Neural cell (in vitro differentiated cells): ENCODE measurements around the gene ATP9B. TPM values are rescaled to one million over a fixed set of nuclear protein-coding genes. Genes with fewer than 3 reads are reported as not detected.

ENCODE experiments used
- H2AFZ ChIP-seq: fragments of 200-600, 300-800 bp; sonication (generic), shearing (Covaris generic); 2 replicates; pipeline ENCODE4 v1.6.0; 2014; ENCODE audit warnings: low read depth, mild to moderate bottlenecking, antibody characterized with exemption, low read length, moderate library complexity
- H3F3A ChIP-seq: fragments of 200-600 bp; shearing (Covaris generic); 2 replicates; pipeline ENCODE4 v1.6.1; 2016; ENCODE audit warnings: mild to moderate bottlenecking, moderate library complexity, mixed read lengths, antibody characterized with exemption, low read length; ENCODE audit not compliant: insufficient read depth, poor library complexity, severe bottlenecking
- H3K27ac ChIP-seq: fragments of 200-600, 300-800 bp; sonication (generic), shearing (Covaris generic); 2 replicates; pipeline ENCODE4 v1.5.1; 2014; ENCODE audit warnings: mild to moderate bottlenecking, low read length, moderate library complexity
- H3K27me3 ChIP-seq: fragments of 300-800, 200-600 bp; sonication (generic), shearing (Covaris generic); 2 replicates; pipeline ENCODE4 v1.6.0; 2014; ENCODE audit warnings: mild to moderate bottlenecking, low read depth, low read length, moderate library complexity; ENCODE audit not compliant: insufficient read depth
- H3K36me3 ChIP-seq: fragments of 300-800, 200-600 bp; sonication (generic), shearing (Covaris generic); 2 replicates; pipeline ENCODE4 v1.5.1; 2014; ENCODE audit warnings: mild to moderate bottlenecking, antibody characterized with exemption, low read length, moderate library complexity; ENCODE audit not compliant: insufficient read depth
- H3K4me2 ChIP-seq: fragments of 300-800, 200-600 bp; sonication (generic), shearing (Covaris generic); 2 replicates; pipeline ENCODE4 v1.6.0; 2014; ENCODE audit warnings: mild to moderate bottlenecking, low read length
- H3K4me3 ChIP-seq: fragments of 300-800, 200-600 bp; sonication (generic), shearing (Covaris generic); 2 replicates; pipeline ENCODE4 v1.5.1; 2014; ENCODE audit warnings: mild to moderate bottlenecking, low read length, moderate library complexity
- H3K79me2 ChIP-seq: fragments of 200-600 bp; shearing (Covaris generic); replicated peaks from 2 replicates; pipeline ENCODE4 v1.6.0; 2014; ENCODE audit warnings: mild to moderate bottlenecking, low read length, moderate library complexity; ENCODE audit not compliant: insufficient read depth
- H3K9ac ChIP-seq: fragments of 300-800, 200-600 bp; sonication (generic), shearing (Covaris generic); 2 replicates; pipeline ENCODE4 v1.6.1; 2016; ENCODE audit warnings: mild to moderate bottlenecking, low read length, mixed read lengths
- H3K9me2 ChIP-seq: fragments of 200-600 bp; shearing (Covaris generic); 2 replicates; pipeline ENCODE4 v1.6.1; 2016; ENCODE audit warnings: mild to moderate bottlenecking, low read length, mixed read lengths; ENCODE audit not compliant: insufficient read depth
- H3K9me3 ChIP-seq: fragments of 200-600, 300-800 bp; sonication (generic), shearing (Covaris generic); 2 replicates; pipeline ENCODE4 v1.6.1; 2016; ENCODE audit warnings: mild to moderate bottlenecking, mixed run types, low read length, moderate library complexity, mixed read lengths
- H4K20me1 ChIP-seq: fragments of 200-600 bp; shearing (Covaris generic); 2 replicates; pipeline ENCODE4 v1.6.1; 2016; ENCODE audit warnings: mild to moderate bottlenecking, mixed run types; ENCODE audit not compliant: insufficient read depth
- EP300 ChIP-seq: fragments of 450-650 bp; conservative IDR thresholded peaks from 2 replicates; pipeline ENCODE4 v1.6.1; 2014; ENCODE audit warnings: antibody characterized with exemption, mild to moderate bottlenecking, moderate library complexity; ENCODE audit not compliant: poor library complexity, severe bottlenecking
- EZH2 ChIP-seq: fragments of 200-600, 300-800 bp; shearing (Covaris generic), sonication (generic); IDR thresholded peaks from 2 replicates; pipeline ENCODE4 v1.6.1; 2014; ENCODE audit warnings: antibody characterized with exemption, low read length, borderline replicate concordance, mild to moderate bottlenecking; ENCODE audit not compliant: insufficient read depth, poor library complexity, severe bottlenecking
- MXI1 ChIP-seq: fragments of 450-650 bp; conservative IDR thresholded peaks from 2 replicates; pipeline ENCODE4 v1.6.1; 2014; ENCODE audit warnings: antibody characterized with exemption, mild to moderate bottlenecking; ENCODE audit not compliant: poor library complexity, severe bottlenecking
- POLR2AphosphoS5 ChIP-seq: IDR thresholded peaks from 2 replicates; pipeline ENCODE4 v1.6.1; 2012
- RAD21 ChIP-seq: fragments of 450-650 bp; conservative IDR thresholded peaks from 2 replicates; pipeline ENCODE4 v1.6.1; 2014; ENCODE audit warnings: antibody characterized with exemption, mild to moderate bottlenecking, moderate library complexity
- SMC3 ChIP-seq: fragments of 450-650 bp; conservative IDR thresholded peaks from 2 replicates; pipeline ENCODE4 v1.6.1; 2014; ENCODE audit warnings: antibody characterized with exemption, mild to moderate bottlenecking, moderate library complexity; ENCODE audit not compliant: poor library complexity
- TAF1 ChIP-seq: IDR thresholded peaks from 2 replicates; pipeline ENCODE4 v1.6.1; 2012; ENCODE audit warnings: low read depth
- polyA plus RNA-seq: library from polyadenylated mRNA; depleted of rRNA; stranded (reverse); fragments of >200 nt; gene quantifications from 2 replicates; pipeline ENCODE4 v1.2.3, GENCODE V29; 2014
- TF ChIP-seq, protein P1 (sequence below): fragments of 450-650 bp; IDR thresholded peaks from 2 replicates; pipeline ENCODE4 v1.5.1; 2014; ENCODE audit warnings: antibody characterized with exemption, mild to moderate bottlenecking, moderate library complexity; ENCODE audit not compliant: poor library complexity, severe bottlenecking
- TF ChIP-seq, protein P2 (sequence below): IDR thresholded peaks from 2 replicates; pipeline ENCODE4 v1.6.1; 2012; ENCODE audit warnings: borderline replicate concordance

The ATP9B gene
- polyA plus RNA-seq, 1 donor from 2014 or later = 15.4 TPM

DNA sequence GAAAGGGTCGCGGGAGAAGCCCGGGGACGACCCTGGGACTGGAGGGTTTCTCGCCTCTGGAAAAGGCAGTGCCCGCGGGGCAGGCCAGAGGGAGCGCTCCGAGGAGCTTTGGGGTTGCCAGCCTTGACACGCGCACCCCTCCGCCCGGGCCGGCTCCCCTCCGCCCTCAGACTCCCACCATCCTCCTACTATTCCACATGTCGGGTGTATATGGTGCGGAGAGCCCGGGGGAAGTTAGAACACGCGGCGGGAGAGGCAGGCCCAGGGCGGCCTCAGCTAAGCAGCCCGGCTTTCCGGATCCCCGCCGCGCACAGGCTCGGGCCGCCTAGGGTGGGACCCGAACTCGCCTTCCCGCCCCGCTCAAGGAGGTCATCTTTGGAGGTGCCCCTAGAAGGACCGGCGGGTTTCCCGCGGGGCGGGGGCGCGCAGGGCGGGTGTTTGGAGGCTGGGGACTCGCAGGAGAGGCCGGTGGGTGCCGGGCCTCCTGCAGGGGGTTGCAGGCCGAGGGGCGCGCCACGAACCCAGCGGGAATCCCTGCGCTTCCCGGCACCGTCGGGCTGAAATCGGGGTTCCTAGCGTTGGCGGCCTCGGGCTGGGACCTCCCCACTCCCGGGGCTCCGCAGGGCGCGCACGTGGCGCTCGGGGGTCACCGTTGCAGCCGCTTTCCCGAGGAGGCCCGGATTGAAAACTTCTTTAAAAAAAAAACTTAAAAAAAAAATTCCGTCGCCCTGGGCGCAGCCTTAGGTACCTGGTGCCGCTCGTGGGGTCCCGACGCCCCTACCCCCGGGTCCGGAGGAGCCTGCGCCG, 330.3 kb downstream of the ATP9B start:
- H3F3A ChIP-seq = no peaks in the 10 kb centered on the region
- H3K79me2 ChIP-seq = no peaks in the 10 kb centered on the region
- no peak overlapping the region for H3K27ac ChIP-seq
- no peaks in the 10 kb centered on the region for H3K36me3 ChIP-seq
- H3K4me2 ChIP-seq = no peak overlapping the region
- H3K9me2 ChIP-seq = no peaks in the 10 kb centered on the region
- H3K9ac ChIP-seq = no peak overlapping the region
- peak; percentile 92 for TF ChIP-seq EZH2
- TF ChIP-seq, protein P1, sequence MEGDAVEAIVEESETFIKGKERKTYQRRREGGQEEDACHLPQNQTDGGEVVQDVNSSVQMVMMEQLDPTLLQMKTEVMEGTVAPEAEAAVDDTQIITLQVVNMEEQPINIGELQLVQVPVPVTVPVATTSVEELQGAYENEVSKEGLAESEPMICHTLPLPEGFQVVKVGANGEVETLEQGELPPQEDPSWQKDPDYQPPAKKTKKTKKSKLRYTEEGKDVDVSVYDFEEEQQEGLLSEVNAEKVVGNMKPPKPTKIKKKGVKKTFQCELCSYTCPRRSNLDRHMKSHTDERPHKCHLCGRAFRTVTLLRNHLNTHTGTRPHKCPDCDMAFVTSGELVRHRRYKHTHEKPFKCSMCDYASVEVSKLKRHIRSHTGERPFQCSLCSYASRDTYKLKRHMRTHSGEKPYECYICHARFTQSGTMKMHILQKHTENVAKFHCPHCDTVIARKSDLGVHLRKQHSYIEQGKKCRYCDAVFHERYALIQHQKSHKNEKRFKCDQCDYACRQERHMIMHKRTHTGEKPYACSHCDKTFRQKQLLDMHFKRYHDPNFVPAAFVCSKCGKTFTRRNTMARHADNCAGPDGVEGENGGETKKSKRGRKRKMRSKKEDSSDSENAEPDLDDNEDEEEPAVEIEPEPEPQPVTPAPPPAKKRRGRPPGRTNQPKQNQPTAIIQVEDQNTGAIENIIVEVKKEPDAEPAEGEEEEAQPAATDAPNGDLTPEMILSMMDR = no peak
- no peaks in the 10 kb centered on the region for H3K9me3 ChIP-seq
- no peak overlapping the region for H2AFZ ChIP-seq
- H3K27me3 ChIP-seq = peaks cover 54% of the 10 kb centered on the region
- peak overlapping the region; percentile 37 for H3K4me3 ChIP-seq
- H4K20me1 ChIP-seq = no peaks in the 10 kb centered on the region

DNA sequence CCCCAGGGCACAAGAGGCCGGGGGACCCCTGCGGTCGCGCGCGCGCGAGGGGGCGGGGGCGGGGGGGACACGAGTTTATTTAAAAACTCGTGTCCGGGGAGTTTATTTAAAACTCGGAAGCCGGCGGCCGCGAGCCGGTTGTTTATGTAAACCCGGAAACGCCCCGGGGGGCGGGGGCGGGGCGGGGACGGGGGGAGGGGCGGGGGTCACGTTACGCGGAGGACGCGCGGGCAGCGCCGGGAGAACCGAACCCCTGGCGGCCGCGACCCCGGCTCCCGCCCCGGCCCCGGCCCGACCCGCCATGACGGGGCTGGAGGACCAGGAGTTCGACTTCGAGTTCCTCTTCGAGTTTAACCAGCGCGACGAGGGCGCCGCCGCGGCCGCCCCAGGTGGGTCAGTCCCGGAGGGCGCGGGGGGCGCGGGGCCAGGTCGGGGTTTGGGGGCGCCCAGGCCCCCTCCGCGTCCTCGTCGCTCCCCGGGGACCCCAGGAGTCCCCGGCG, 330.9 kb downstream of the ATP9B start:
- H3K4me3 ChIP-seq = peak overlapping the region; percentile 37
- H3K4me2 ChIP-seq = no peak overlapping the region
- H4K20me1 ChIP-seq = no peaks in the 10 kb centered on the region
- TF ChIP-seq RAD21 (no peak), MXI1 (no peak), POLR2AphosphoS5 (no peak), EZH2 (no peak), TAF1 (no peak), EP300 (no peak), SMC3 (no peak)
- TF ChIP-seq, protein P1 = no peak
- TF ChIP-seq, protein P2, sequence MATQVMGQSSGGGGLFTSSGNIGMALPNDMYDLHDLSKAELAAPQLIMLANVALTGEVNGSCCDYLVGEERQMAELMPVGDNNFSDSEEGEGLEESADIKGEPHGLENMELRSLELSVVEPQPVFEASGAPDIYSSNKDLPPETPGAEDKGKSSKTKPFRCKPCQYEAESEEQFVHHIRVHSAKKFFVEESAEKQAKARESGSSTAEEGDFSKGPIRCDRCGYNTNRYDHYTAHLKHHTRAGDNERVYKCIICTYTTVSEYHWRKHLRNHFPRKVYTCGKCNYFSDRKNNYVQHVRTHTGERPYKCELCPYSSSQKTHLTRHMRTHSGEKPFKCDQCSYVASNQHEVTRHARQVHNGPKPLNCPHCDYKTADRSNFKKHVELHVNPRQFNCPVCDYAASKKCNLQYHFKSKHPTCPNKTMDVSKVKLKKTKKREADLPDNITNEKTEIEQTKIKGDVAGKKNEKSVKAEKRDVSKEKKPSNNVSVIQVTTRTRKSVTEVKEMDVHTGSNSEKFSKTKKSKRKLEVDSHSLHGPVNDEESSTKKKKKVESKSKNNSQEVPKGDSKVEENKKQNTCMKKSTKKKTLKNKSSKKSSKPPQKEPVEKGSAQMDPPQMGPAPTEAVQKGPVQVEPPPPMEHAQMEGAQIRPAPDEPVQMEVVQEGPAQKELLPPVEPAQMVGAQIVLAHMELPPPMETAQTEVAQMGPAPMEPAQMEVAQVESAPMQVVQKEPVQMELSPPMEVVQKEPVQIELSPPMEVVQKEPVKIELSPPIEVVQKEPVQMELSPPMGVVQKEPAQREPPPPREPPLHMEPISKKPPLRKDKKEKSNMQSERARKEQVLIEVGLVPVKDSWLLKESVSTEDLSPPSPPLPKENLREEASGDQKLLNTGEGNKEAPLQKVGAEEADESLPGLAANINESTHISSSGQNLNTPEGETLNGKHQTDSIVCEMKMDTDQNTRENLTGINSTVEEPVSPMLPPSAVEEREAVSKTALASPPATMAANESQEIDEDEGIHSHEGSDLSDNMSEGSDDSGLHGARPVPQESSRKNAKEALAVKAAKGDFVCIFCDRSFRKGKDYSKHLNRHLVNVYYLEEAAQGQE = no peak
- no peaks in the 10 kb centered on the region for H3F3A ChIP-seq
- peaks cover 47% of the 10 kb centered on the region for H3K27me3 ChIP-seq
- no peak overlapping the region for H3K27ac ChIP-seq
- H3K9ac ChIP-seq = no peak overlapping the region
- H3K9me2 ChIP-seq = no peaks in the 10 kb centered on the region
- no peaks in the 10 kb centered on the region for H3K9me3 ChIP-seq
- H3K79me2 ChIP-seq = no peaks in the 10 kb centered on the region
- H3K36me3 ChIP-seq = no peaks in the 10 kb centered on the region
- no peak overlapping the region for H2AFZ ChIP-seq
